MG63 (cell line): ENCODE measurements around the gene CACNA1I. TPM values are rescaled to one million over a fixed set of nuclear protein-coding genes. Genes with fewer than 3 reads are reported as not detected.

Experiments used
- DNase-seq: peaks from one replicate; pipeline ENCODE4 v3.0.0-alpha.2; 2020
- H3K27me3 ChIP-seq: fragments of 250-450 bp; sonication (Bioruptor Pico); 2 replicates; pipeline ENCODE4 v1.5.1; 2020; ENCODE audit warnings: mild to moderate bottlenecking, moderate library complexity
- H3K36me3 ChIP-seq: fragments of 250-450 bp; sonication (Bioruptor Pico); 2 replicates; pipeline ENCODE4 v1.5.1; 2020; ENCODE audit warnings: mild to moderate bottlenecking, moderate library complexity
- H3K4me3 ChIP-seq: fragments of 250-450 bp; sonication (Bioruptor Pico); 2 replicates; pipeline ENCODE4 v1.5.1; 2020; ENCODE audit warnings: mild to moderate bottlenecking, moderate library complexity
- H3K9me3 ChIP-seq: fragments of 250-450 bp; sonication (Bioruptor Pico); 2 replicates; pipeline ENCODE4 v1.5.1; 2020; ENCODE audit warnings: mild to moderate bottlenecking, moderate library complexity
- total RNA-seq: library from RNA; depleted of rRNA; stranded (reverse); fragments of >200 nt; shearing (Covaris generic); gene quantifications from 2 replicates; pipeline ENCODE4 v1.2.3, GENCODE V29; 2014; ENCODE audit warnings: low replicate concordance

Gene CACNA1I
- total RNA-seq, 1 experiment from 2014 or later = not detected

- Histone ChIP-seq H3K27me3 (no peaks in the 10 kb centered on the region), H3K4me3 (no peak overlapping the region), H3K36me3 (no peaks in the 10 kb centered on the region), H3K9me3 (no peaks in the 10 kb centered on the region)
- no peak for DNase-seq
Measured at GRCh38 chr22:39681038-39681861, 110.7 kb downstream of the CACNA1I start.

GRCh38 chr22:39682994-39683393 lies 112.4 kb downstream of the CACNA1I start:
- H3K27me3 ChIP-seq = no peaks in the 10 kb centered on the region
- no peak overlapping the region for H3K4me3 ChIP-seq
- no peaks in the 10 kb centered on the region for H3K36me3 ChIP-seq
- no peaks in the 10 kb centered on the region for H3K9me3 ChIP-seq
- no peak for DNase-seq

GRCh38 chr22:39683639-39684038 lies 113.1 kb downstream of the CACNA1I start:
- H3K27me3 ChIP-seq = no peaks in the 10 kb centered on the region
- H3K9me3 ChIP-seq = no peaks in the 10 kb centered on the region
- H3K36me3 ChIP-seq = no peaks in the 10 kb centered on the region
- DNase-seq = no peak
- H3K4me3 ChIP-seq = no peak overlapping the region

GRCh38 chr22:39684702-39685281 lies 114.2 kb downstream of the CACNA1I start:
- no peak overlapping the region for H3K4me3 ChIP-seq
- DNase-seq = no peak
- H3K27me3 ChIP-seq = no peaks in the 10 kb centered on the region

GRCh38 chr22:39685336-39686177 lies 115.0 kb downstream of the CACNA1I start:
- no peaks in the 10 kb centered on the region for H3K36me3 ChIP-seq
- H3K9me3 ChIP-seq = no peaks in the 10 kb centered on the region
- no peak overlapping the region for H3K4me3 ChIP-seq
- DNase-seq = no peak
- H3K27me3 ChIP-seq = no peaks in the 10 kb centered on the region

More at GRCh38 chr22:39684702-39685281, 114.2 kb downstream of the CACNA1I start:
- no peaks in the 10 kb centered on the region for H3K9me3 ChIP-seq
- H3K36me3 ChIP-seq = no peaks in the 10 kb centered on the region

GRCh38 chr22:39686178-39686620 lies 115.6 kb downstream of the CACNA1I start:
- Histone ChIP-seq H3K36me3 (no peaks in the 10 kb centered on the region), H3K27me3 (no peaks in the 10 kb centered on the region), H3K4me3 (no peak overlapping the region), H3K9me3 (no peaks in the 10 kb centered on the region)
- no peak for DNase-seq

- Histone ChIP-seq H3K27me3 (no peaks in the 10 kb centered on the region), H3K9me3 (no peaks in the 10 kb centered on the region), H3K36me3 (no peaks in the 10 kb centered on the region), H3K4me3 (no peak overlapping the region)
- no peak for DNase-seq
Measured at GRCh38 chr22:39686776-39687525, 116.4 kb downstream of the CACNA1I start.

- Histone ChIP-seq H3K36me3 (no peaks in the 10 kb centered on the region), H3K9me3 (no peaks in the 10 kb centered on the region), H3K27me3 (no peaks in the 10 kb centered on the region), H3K4me3 (no peak overlapping the region)
- DNase-seq = no peak
Measured at GRCh38 chr22:39688186-39688785, 117.7 kb downstream of the CACNA1I start.

GRCh38 chr22:39689421-39689820 lies 118.9 kb downstream of the CACNA1I start:
- no peaks in the 10 kb centered on the region for H3K9me3 ChIP-seq
- H3K36me3 ChIP-seq = no peaks in the 10 kb centered on the region
- no peak overlapping the region for H3K4me3 ChIP-seq
- H3K27me3 ChIP-seq = no peaks in the 10 kb centered on the region
- DNase-seq = no peak

- H3K27me3 ChIP-seq = no peaks in the 10 kb centered on the region
- DNase-seq = no peak
- no peaks in the 10 kb centered on the region for H3K9me3 ChIP-seq
- no peak overlapping the region for H3K4me3 ChIP-seq
- H3K36me3 ChIP-seq = no peaks in the 10 kb centered on the region
Measured at GRCh38 chr22:39690881-39691605, 120.5 kb downstream of the CACNA1I start.

- Histone ChIP-seq H3K4me3 (no peak overlapping the region), H3K27me3 (no peaks in the 10 kb centered on the region)
Measured at GRCh38 chr22:39693943-39694500, 123.5 kb downstream of the CACNA1I start.

GRCh38 chr22:39697790-39698430 lies 127.4 kb downstream of the CACNA1I start:
- Histone ChIP-seq H3K27me3 (no peaks in the 10 kb centered on the region), H3K4me3 (no peak overlapping the region), H3K36me3 (no peaks in the 10 kb centered on the region), H3K9me3 (no peaks in the 10 kb centered on the region)
- no peak for DNase-seq

More at GRCh38 chr22:39693943-39694500, 123.5 kb downstream of the CACNA1I start:
- no peak for DNase-seq
- Histone ChIP-seq H3K9me3 (no peaks in the 10 kb centered on the region), H3K36me3 (no peaks in the 10 kb centered on the region)

- no peak for DNase-seq
- no peaks in the 10 kb centered on the region for H3K9me3 ChIP-seq
- H3K4me3 ChIP-seq = no peak overlapping the region
- H3K27me3 ChIP-seq = no peaks in the 10 kb centered on the region
- H3K36me3 ChIP-seq = no peaks in the 10 kb centered on the region
Measured at GRCh38 chr22:39699631-39700360, 129.2 kb downstream of the CACNA1I start.

- no peak for DNase-seq
- H3K27me3 ChIP-seq = no peaks in the 10 kb centered on the region
- H3K4me3 ChIP-seq = no peak overlapping the region
- no peaks in the 10 kb centered on the region for H3K9me3 ChIP-seq
- no peaks in the 10 kb centered on the region for H3K36me3 ChIP-seq
Measured at GRCh38 chr22:39700565-39700964, 130.0 kb downstream of the CACNA1I start.
